A549 (cell line): Measurements from ENCODE around the gene DAGLA. TPM values are rescaled to one million over a fixed set of nuclear protein-coding genes. Genes with fewer than 3 reads are reported as not detected.
A peak's percentile ranks its signal among the peaks of the same experiment; 100 is the strongest.

Experiments used
- ATAC-seq, 2 experiments: fragments of 200-7000 bp in 1 of 2; fragments of >200 bp in 1 of 2; cut with Nextera tagmentation in 1 of 2; cut with Tn5 transposase in 1 of 2; 3 replicates each; pipeline versions ENCODE4 v1.8.0 to v1.9.1; 2018 to 2020; ENCODE audit warnings: mild to moderate bottlenecking in 1 of 2, moderate library complexity in 1 of 2
- CTCF ChIA-PET: fragments of 300-600 bp; sonication (Branson Sonifier 250); formaldehyde crosslinking; extraction: SDS; loops from one replicate; lab custom pipeline; 2021; ENCODE audit warnings: antibody characterized with exemption, inconsistent platforms; lab: Yijun Ruan, JAX
- POLR2A ChIA-PET: fragments of 350-600 bp; formaldehyde crosslinking; extraction: SDS; loops from one replicate; lab custom pipeline; 2021; ENCODE audit warnings: antibody characterized with exemption, inconsistent platforms; lab: Yijun Ruan, JAX
- DNase-seq, 2 experiments: peaks; one replicate each; pipeline versions ENCODE4 v3.0.0 to v3.0.0-alpha.2; 2011 to 2016; ENCODE audit warnings: low read depth in 1 of 2, low spot score in 1 of 2
- FAIRE-seq: peaks from 2 replicates; lab custom pipeline; 2011; peaks lifted over from hg19 to GRCh38; lab: Jason Lieb, UNC
- H3K27ac ChIP-seq, 2 experiments: fragments of >200 bp; sonication (Bioruptor Twin); formaldehyde crosslinking; 3 replicates each; pipeline ENCODE4 v1.5.1; 2016 to 2017
- H3K4me1 ChIP-seq: fragments of >200 bp; sonication (Bioruptor Twin); formaldehyde crosslinking; 3 replicates; pipeline ENCODE4 v1.6.1; 2016
- H3K4me2 ChIP-seq: fragments of >200 bp; sonication (Bioruptor Twin); formaldehyde crosslinking; 3 replicates; pipeline ENCODE4 v1.6.1; 2016
- H3K4me3 ChIP-seq: fragments of >200 bp; sonication (Bioruptor Twin); formaldehyde crosslinking; 3 replicates; pipeline ENCODE4 v1.5.1; 2016
- H3K9me3 ChIP-seq: fragments of >200 bp; sonication (Bioruptor Twin); formaldehyde crosslinking; 3 replicates; pipeline ENCODE4 v1.6.1; 2016
- CEBPB ChIP-seq, 2 experiments: fragments of >200 bp in 1 of 2; sonication (Bioruptor Twin) in 1 of 2; formaldehyde crosslinking in 1 of 2; IDR thresholded peaks; 2 replicates each; pipeline ENCODE4 v1.6.1; 2012 to 2016
- EHMT2 ChIP-seq: fragments of 200-600 bp; sonication (generic); IDR thresholded peaks from 2 replicates; pipeline ENCODE4 v1.6.1; 2016; ENCODE audit warnings: antibody characterized with exemption, low read depth, mild to moderate bottlenecking, moderate library complexity
- ELK1 ChIP-seq: fragments of 150-350 bp; IDR thresholded peaks from 2 replicates; pipeline ENCODE4 v1.6.1; 2014; ENCODE audit warnings: low read depth, mild to moderate bottlenecking, low read length
- ESRRA ChIP-seq: fragments of 150-350 bp; IDR thresholded peaks from 2 replicates; pipeline ENCODE4 v1.6.1; 2014; ENCODE audit warnings: mild to moderate bottlenecking, low read length, borderline replicate concordance
- HMGXB4 ChIP-seq: fragments of 250-450 bp; sonication (Bioruptor Pico); IDR thresholded peaks from 2 replicates; pipeline ENCODE4 v1.5.0; 2021; ENCODE audit warnings: mild to moderate bottlenecking, moderate library complexity, borderline replicate concordance
- MYC ChIP-seq: IDR thresholded peaks from 2 replicates; pipeline ENCODE4 v1.6.1; 2012; ENCODE audit warnings: mild to moderate bottlenecking, inconsistent platforms, low read length, improper control_type of control experiment, borderline replicate concordance
- NFE2L2 ChIP-seq: fragments of 150-350 bp; conservative IDR thresholded peaks from 2 replicates; pipeline ENCODE4 v1.6.1; 2014; ENCODE audit warnings: low read length
- PBX3 ChIP-seq: IDR thresholded peaks from 2 replicates; pipeline ENCODE4 v1.6.1; 2012
- RAD21 ChIP-seq, 2 experiments: fragments of >200 bp in 1 of 2; sonication (Bioruptor Twin) in 1 of 2; formaldehyde crosslinking in 1 of 2; IDR thresholded peaks in 1 of 2; conservative IDR thresholded peaks in 1 of 2; 2 replicates in 1 of 2; 3 replicates in 1 of 2; pipeline ENCODE4 v1.6.1; 2012 to 2018; ENCODE audit warnings: inconsistent platforms in 1 of 2
- REST ChIP-seq: fragments of 200-600 bp; sonication (generic); IDR thresholded peaks from 2 replicates; pipeline ENCODE4 v1.6.1; 2016; ENCODE audit warnings: antibody characterized with exemption, mild to moderate bottlenecking, moderate library complexity
- WGBS: methylation state at CpG from one replicate; pipeline ENCODE4 v1.1.6; 2017; ENCODE audit errors: missing lambda C conversion rate; 5-methylcytosine and 5-hydroxymethylcytosine counted together
- polyA plus RNA-seq, 4 experiments: library from polyadenylated mRNA; depleted of rRNA in 3 of 4; stranded (reverse); fragments of >200 nt; fragmentation: RNase III in 1 of 4; extraction: RNeasy Plus Mini Kit Qiagen cat#74134 plus additional on column Dnase treatment in 1 of 4; gene quantifications; 2 replicates in 3 of 4; 3 replicates in 1 of 4; pipeline ENCODE4 v1.2.3, GENCODE V29; 2011 to 2017

Gene DAGLA
- polyA plus RNA-seq, 2 of the 4 experiments (the other 2 are of a cell fraction): 0.93 to 2.5 TPM

- no peak for FAIRE-seq
- CTCF ChIA-PET: interaction anchor here (0.5 to 10.4 kb wide), 22 partner anchors 8 to 197 kb away, joined by 3 to 141 read pairs (median 6); a partner anchor contains a TSS
- no peak overlapping the region for H3K27ac ChIP-seq
- POLR2A ChIA-PET: no interaction called here
- no peak for DNase-seq
- H3K4me2 ChIP-seq: no peak overlapping the region
- H3K4me3 ChIP-seq: no peak overlapping the region
- H3K4me1 ChIP-seq: no peaks in the 10 kb centered on the region
- no peak for TF ChIP-seq HMGXB4 (CRISPR knock-in tag)
- TF ChIP-seq REST: no peak
- no peak for TF ChIP-seq ELK1
- no peak for TF ChIP-seq CEBPB (IDR thresholded peaks at IDR 0.05)
- ATAC-seq: no peak
- WGBS: 46% methylated on average over 7 of the region's 7 CpGs
- H3K9me3 ChIP-seq: no peaks in the 10 kb centered on the region
Observed at GRCh38 chr11:61639816-61640443, 40.3 kb upstream of the DAGLA start.

- ATAC-seq (no peak), DNase-seq (no peak), FAIRE-seq (no peak)
- no peak for TF ChIP-seq PBX3
- no peak for TF ChIP-seq ESRRA
- TF ChIP-seq RAD21 (conservative IDR thresholded peaks at IDR 0.05 in 1 of 2, IDR thresholded peaks at IDR 0.05 in 1 of 2): no peak
- no peak for TF ChIP-seq NFE2L2
- POLR2A ChIA-PET: no interaction called here
- 51% methylated on average over 8 of the region's 8 CpGs for WGBS
- no peaks in the 10 kb centered on the region for H3K4me1 ChIP-seq
- H3K9me3 ChIP-seq: no peaks in the 10 kb centered on the region
- no peak overlapping the region for H3K4me3 ChIP-seq
- CTCF ChIA-PET: interaction anchor here (6.4 kb wide), 1 partner anchor 14 kb away, joined by 59 read pairs; no protein-coding TSS in a partner anchor
- H3K27ac ChIP-seq: no peak overlapping the region
- no peak overlapping the region for H3K4me2 ChIP-seq
Observed at GRCh38 chr11:61642162-61642561, 38.0 kb upstream of the DAGLA start.

- H3K4me1 ChIP-seq: no peaks in the 10 kb centered on the region
- FAIRE-seq (no peak), ATAC-seq (peak; percentile 30 to 31; a peak in 2 of 6 replicates), DNase-seq (no peak)
- no peaks in the 10 kb centered on the region for H3K9me3 ChIP-seq
- POLR2A ChIA-PET: no interaction called here
- no peak overlapping the region for H3K4me3 ChIP-seq
- H3K4me2 ChIP-seq: no peak overlapping the region
- CTCF ChIA-PET: interaction anchor here (0.6 to 3.1 kb wide), 9 partner anchors 17 to 210 kb away, joined by 3 to 14 read pairs (median 4); no protein-coding TSS in a partner anchor
- no peak for TF ChIP-seq ESRRA
- TF ChIP-seq EHMT2: no peak
- TF ChIP-seq MYC: no peak
- H3K27ac ChIP-seq: no peak overlapping the region
- 69% methylated on average over 9 of the region's 9 CpGs for WGBS
Observed at GRCh38 chr11:61645179-61645868, 34.9 kb upstream of the DAGLA start.
